Memory B cell (primary cell): ENCODE data around the gene GARRE1.
"Not testable (repeated sequence)": the region's sequence is repeated elsewhere in the genome, so short reads cannot be mapped to it uniquely, and the experiment has no call there.

Experiments
- ATAC-seq: fragments of 150-1000 bp; cut with Tn5 transposase; 2 replicates; pipeline ENCODE4 v1.10.0; 2021; ENCODE audit warnings: low read depth, mild to moderate bottlenecking, moderate library complexity
- DNase-seq, 2 donors: peaks; one replicate each; pipeline ENCODE4 v3.0.0; 2022; ENCODE audit warnings: low spot score in 2 of 2
- H3K27ac Mint-ChIP-seq: one replicate; pipeline ENCODE4 v1.8.0; 2022; ENCODE audit warnings: mild to moderate bottlenecking, moderate library complexity, mixed read lengths
- H3K27me3 Mint-ChIP-seq: one replicate; pipeline ENCODE4 v1.8.0; 2022; ENCODE audit warnings: mixed read lengths
- H3K36me3 Mint-ChIP-seq: one replicate; pipeline ENCODE4 v1.8.0; 2022; ENCODE audit warnings: mild to moderate bottlenecking, mixed read lengths
- H3K4me1 Mint-ChIP-seq: one replicate; pipeline ENCODE4 v1.8.0; 2022; ENCODE audit warnings: mixed read lengths
- H3K4me3 Mint-ChIP-seq: one replicate; pipeline ENCODE4 v1.8.0; 2022; ENCODE audit warnings: mild to moderate bottlenecking, moderate library complexity, mixed read lengths
- H3K9me3 Mint-ChIP-seq: one replicate; pipeline ENCODE4 v1.8.0; 2022; ENCODE audit warnings: mixed read lengths

Gene GARRE1, protein sequence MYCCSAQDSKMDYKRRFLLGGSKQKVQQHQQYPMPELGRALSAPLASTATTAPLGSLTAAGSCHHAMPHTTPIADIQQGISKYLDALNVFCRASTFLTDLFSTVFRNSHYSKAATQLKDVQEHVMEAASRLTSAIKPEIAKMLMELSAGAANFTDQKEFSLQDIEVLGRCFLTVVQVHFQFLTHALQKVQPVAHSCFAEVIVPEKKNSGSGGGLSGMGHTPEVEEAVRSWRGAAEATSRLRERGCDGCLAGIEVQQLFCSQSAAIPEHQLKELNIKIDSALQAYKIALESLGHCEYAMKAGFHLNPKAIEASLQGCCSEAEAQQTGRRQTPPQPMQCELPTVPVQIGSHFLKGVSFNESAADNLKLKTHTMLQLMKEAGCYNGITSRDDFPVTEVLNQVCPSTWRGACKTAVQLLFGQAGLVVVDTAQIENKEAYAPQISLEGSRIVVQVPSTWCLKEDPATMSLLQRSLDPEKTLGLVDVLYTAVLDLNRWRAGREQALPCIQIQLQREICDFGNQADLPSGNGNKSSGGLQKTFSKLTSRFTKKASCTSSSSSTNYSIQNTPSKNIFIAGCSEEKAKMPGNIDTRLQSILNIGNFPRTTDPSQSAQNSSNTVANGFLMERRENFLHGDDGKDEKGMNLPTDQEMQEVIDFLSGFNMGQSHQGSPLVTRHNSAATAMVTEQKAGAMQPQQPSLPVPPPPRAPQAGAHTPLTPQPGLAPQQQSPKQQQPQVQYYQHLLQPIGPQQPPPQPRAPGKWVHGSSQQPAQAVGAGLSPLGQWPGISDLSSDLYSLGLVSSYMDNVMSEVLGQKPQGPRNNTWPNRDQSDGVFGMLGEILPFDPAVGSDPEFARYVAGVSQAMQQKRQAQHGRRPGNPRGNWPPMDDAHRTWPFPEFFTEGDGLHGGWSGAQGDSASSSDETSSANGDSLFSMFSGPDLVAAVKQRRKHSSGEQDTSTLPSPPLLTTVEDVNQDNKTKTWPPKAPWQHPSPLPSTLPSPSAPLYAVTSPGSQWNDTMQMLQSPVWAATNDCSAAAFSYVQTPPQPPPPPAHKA (N-terminal part only)

DNA sequence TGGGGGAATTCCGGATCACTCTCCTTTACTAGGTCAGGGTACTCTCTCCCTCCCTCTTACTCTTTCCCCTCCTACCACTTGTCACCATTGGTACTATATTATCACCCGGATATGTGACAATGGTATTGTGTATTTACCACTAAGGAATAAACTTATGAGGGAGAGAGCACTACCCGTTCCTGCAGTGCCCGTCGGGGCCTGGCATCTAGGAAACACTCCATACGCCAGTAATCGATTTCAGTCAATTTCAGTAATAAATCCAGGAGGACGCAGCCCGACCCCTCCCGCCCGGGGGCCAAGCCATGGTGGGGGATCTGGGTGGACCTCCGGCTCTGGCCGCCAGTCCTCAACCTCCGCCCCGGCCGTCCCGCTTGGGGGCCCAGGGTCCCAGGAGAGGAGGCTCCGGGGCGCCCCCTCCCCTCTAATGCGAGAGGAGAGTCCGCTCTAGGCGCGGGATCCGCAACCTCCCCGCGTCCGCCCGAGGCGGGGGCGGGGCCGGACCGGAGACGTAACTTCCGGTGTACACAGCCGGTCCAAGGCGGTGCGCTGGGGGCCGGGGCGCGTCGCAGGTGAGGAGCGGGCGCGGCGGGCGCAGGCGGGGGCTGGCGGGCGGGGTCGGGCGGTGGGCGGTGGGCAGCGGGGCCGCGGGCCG lies at the start of gene GARRE1:
GARRE1 (plus strand) TSS at position 509 of the 652 bp plus-strand sequence. CDS start 45,920 bp downstream, outside the sequence.
- no peaks in the 10 kb centered on the region for H3K9me3 Mint-ChIP-seq
- peaks cover 18% of the 10 kb centered on the region for H3K4me1 Mint-ChIP-seq
- DNase-seq (peak; percentile 75 to 81), ATAC-seq (peak; percentile 93)
- peak within 1 kb of the TSS; percentile 96 for H3K4me3 Mint-ChIP-seq
- H3K27me3 Mint-ChIP-seq: no peaks in the 10 kb centered on the region
- peak within 1 kb of the TSS; percentile 94 for H3K27ac Mint-ChIP-seq
- peaks cover 1% of the 10 kb centered on the region for H3K36me3 Mint-ChIP-seq

DNA sequence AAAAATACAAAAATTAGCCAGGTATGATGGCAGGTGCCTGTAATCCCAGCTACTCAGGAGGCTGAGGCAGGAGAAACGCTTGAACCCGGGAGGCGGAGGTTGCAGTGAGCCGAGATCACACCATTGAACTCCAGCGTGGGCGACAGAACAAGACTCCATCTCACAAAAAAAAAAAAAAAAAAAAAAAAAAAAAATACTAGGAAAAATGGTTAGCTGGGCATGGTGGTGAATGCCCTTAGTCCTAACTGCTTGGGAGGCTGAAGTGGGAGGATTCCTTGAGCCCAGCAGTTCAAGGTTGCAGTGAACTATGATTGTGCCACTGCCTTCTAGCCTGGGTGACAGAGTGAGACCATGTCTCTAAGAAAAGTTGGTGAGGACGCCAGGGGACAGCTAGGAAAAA lies 49.0 kb upstream of the GARRE1 start:
- peaks cover 18% of the 10 kb centered on the region for H3K36me3 Mint-ChIP-seq
- H3K4me3 Mint-ChIP-seq, H3K4me1 Mint-ChIP-seq, ATAC-seq, DNase-seq, H3K9me3 Mint-ChIP-seq, H3K27me3 Mint-ChIP-seq, H3K27ac Mint-ChIP-seq: not testable (repeated sequence)

DNA sequence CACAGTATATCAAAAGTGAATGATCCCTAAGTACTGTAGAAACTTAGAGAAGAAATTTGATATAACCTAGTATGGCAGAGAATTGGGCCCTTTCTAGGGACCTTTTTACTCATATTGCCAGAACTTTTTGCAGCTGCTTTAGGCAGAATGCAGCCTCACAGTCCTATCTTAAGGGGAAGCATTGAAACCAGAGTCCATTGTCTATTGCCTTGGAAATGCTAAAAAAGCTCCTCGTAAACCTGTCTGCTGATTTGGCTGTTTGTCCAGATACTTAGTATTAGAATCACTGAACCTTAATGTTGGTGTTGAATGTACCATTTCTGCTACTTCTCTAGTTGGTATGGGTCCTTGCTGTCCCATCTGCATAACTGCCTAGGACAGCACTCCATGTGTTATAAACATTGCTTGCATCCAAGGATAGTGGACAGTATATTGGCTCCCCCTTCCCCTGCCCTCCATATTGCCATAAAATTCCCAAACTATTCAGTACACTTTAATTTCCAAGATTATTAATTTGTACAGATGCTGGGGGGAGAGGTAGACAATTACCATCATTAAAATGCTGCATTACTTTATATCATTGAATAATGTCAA lies 46.0 kb upstream of the GARRE1 start:
- ATAC-seq (no peak), DNase-seq (no peak)
- Mint-ChIP-seq H3K9me3 (no peaks in the 10 kb centered on the region), H3K27me3 (no peaks in the 10 kb centered on the region), H3K4me3 (no peak overlapping the region), H3K27ac (no peak overlapping the region), H3K36me3 (peaks cover 18% of the 10 kb centered on the region), H3K4me1 (peaks cover 2% of the 10 kb centered on the region)

DNA sequence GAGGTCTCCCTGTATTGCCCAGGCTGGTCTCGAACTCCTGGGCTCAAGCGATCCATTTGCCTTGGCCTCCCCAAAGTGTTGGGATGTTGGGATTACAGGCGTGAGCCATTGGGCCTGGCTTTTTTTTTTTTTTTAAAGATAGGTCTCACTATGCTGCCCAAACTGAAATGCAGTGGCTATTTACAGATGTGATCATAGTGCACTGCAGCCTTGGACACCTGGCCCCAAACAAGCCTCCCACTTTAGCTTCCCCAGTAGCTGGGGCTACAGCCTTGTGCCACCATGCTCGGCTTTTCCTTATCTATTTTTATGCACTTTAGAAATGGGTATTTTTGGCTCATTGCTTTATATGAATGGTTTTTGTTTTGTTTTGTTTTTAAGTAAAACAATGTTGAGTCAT lies 44.6 kb upstream of the GARRE1 start:
- Mint-ChIP-seq H3K9me3 (no peaks in the 10 kb centered on the region), H3K36me3 (peaks cover 16% of the 10 kb centered on the region), H3K27me3 (no peaks in the 10 kb centered on the region), H3K4me1 (no peaks in the 10 kb centered on the region), H3K27ac (no peak overlapping the region), H3K4me3 (no peak overlapping the region)
- DNase-seq (no peak), ATAC-seq (no peak)

DNA sequence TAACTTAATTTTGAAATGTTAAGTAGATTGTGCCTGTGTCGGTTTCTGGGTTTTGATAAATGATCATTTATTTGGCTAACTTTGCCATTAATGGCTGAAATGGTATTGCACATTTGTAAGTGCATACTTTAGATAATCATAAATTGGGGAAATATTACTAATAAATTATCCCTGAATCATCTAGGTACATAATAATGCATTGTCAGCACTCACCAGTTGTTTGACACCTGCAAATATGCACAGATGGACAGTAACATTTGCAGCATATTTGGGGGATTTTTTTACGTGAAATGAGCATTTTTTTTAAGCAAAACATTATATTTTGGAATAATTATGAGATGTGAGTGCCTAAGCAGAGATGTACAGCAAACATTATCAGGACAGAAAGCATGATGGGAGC lies 41.1 kb upstream of the GARRE1 start:
- Mint-ChIP-seq H3K4me3 (no peak overlapping the region), H3K36me3 (peaks cover 11% of the 10 kb centered on the region), H3K27ac (no peak overlapping the region), H3K4me1 (peaks cover 4% of the 10 kb centered on the region), H3K27me3 (no peaks in the 10 kb centered on the region), H3K9me3 (no peaks in the 10 kb centered on the region)
- DNase-seq (no peak), ATAC-seq (no peak)

DNA sequence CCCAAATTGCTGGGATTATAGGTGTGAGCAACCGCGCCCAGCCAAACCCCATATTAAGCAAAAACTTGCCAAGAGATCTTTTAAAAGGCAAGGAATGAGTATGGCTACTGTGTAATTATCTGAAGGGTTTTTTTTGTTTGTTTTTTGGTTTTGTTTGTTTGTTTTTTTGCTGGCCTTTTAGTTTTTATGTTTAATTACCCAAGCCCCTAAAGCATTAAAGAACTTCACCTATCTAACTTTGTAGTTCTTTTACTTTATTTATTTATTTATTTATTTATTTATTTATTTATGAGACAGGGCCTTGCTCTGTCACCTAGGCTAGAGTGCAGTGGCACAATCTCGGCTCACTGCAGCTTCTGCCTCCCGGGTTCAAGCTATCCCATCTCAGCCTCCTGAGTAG lies 40.3 kb upstream of the GARRE1 start:
- DNase-seq (no peak), ATAC-seq (no peak)
- Mint-ChIP-seq H3K9me3 (no peaks in the 10 kb centered on the region), H3K27me3 (no peaks in the 10 kb centered on the region), H3K4me1 (peaks cover 8% of the 10 kb centered on the region), H3K27ac (peak overlapping the region; percentile 68), H3K4me3 (no peak overlapping the region), H3K36me3 (peaks cover 14% of the 10 kb centered on the region)

DNA sequence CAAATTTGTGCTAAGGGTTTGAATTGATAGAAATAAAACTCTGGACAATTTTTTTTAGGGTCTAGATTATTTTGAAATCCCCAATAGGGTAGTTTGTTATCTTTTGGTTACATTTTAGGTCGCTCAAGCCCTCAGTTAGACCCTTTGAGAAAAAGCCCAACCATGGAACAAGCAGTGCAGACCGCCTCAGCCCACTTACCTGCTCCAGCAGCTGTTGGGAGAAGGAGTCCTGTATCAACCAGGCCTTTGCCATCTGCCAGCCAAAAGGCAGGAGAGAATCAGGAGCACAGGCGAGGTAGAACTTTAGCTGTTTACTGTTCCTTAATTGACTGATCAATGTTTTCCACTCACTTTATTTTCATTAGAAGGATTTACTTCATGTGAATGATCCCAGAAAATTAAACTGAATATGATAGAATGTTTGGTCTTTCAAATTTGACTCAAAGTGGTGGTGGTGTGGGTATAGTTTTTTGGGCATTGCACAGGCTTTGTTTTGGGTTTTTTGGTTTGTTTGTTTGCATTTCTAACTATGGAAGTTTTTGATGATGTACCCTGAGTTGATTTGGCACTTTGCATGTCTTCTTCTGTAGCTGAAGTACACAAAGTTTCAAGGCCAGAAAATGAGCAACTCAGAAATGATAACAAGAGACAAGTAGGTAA lies 39.2 kb upstream of the GARRE1 start:
- Mint-ChIP-seq H3K27me3 (no peaks in the 10 kb centered on the region), H3K9me3 (no peaks in the 10 kb centered on the region), H3K36me3 (peaks cover 17% of the 10 kb centered on the region), H3K4me3 (no peak overlapping the region), H3K4me1 (peaks cover 8% of the 10 kb centered on the region), H3K27ac (no peak overlapping the region)
- ATAC-seq: no peak
- no peak for DNase-seq

DNA sequence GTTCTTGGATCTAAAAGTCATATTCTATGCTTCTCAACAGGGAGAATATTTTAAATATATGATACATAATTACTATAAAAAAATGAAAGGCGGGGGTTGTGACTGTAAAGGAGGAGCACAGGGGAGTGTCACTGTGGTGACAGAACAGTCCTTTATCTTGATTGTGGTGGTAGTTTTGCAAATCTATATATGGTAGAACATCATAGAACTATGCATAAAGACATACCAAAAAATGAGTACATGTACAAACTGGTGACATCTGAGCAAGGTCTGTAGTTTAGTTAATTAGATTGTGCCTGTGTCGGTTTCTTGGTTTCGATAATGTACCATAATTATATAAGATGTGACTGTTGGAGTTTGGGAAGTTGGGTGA lies 38.7 kb upstream of the GARRE1 start:
- no peak for ATAC-seq
- Mint-ChIP-seq H3K27me3 (no peaks in the 10 kb centered on the region), H3K4me1 (peaks cover 11% of the 10 kb centered on the region), H3K36me3 (peaks cover 17% of the 10 kb centered on the region), H3K27ac (no peak overlapping the region), H3K4me3 (no peak overlapping the region), H3K9me3 (no peaks in the 10 kb centered on the region)
- no peak for DNase-seq

DNA sequence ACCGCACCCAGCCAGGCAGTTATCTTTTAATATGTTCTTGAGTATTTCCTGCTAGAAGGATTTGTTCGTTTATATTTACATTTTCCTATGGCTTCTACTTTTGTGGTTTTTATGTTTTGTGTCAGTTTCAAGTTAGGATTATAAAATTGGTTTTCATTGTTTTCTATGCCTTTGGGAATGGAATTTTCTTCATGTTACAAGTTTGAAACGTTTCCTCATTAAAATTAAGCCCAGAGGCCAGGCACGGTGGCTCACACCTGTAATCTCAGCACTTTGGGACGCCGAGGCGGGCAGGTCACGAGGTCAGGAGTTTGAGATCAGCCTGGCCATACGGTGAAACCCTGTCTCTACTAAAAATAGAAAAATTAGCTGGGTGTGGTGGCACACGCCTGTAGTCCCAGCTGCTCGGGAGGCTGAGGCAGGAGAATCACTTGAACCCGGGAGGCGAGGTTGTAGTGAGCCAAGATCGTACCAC lies 37.6 kb upstream of the GARRE1 start:
- H3K27ac Mint-ChIP-seq: peak overlapping the region; percentile 53
- ATAC-seq: not testable (repeated sequence)

DNA sequence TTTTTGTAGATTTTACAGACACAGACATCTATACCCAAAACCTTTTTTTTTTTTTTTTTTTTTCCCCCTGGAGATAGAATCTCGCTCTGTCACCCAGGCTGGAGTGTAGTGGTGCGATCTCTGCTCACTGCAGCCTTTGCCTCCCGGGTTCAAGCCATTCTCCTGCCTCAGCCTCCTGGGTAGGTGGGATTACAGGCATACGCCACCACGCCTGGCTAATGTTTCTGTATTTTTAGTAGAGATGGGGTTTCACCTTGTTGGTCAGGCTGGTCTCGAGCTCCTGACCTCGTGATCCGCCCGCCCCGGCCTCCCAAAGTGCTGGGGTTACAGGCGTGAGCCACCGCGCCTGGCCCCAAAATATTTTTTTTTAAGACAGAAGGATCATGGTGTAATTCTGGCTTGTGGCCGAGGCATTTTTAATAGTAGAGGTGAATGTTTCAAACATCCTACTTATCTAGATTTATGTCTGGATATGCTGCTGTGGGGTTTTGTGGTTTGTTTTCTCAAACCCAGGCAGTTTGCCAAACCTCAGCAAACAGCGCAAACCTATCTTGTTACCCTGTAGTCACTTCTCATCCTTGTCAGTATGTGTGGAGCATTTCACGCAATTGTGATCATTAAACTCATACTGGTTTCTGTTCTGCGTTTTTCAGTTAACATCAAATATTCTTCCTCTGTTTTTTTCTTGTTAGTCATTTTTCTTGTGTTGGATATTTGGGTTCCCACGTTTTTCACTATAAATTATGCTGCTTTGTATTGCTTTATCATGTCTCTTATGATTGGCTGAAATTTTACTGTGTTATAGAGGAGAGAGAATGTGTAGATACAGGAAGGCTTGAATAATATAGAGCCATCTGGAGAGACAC lies 36.2 kb upstream of the GARRE1 start:
- DNase-seq (no peak), ATAC-seq (peak; percentile 80)
- peaks cover 26% of the 10 kb centered on the region for H3K36me3 Mint-ChIP-seq
- H3K4me1 Mint-ChIP-seq: peaks cover 12% of the 10 kb centered on the region
- peak overlapping the region; percentile 15 for H3K4me3 Mint-ChIP-seq
- H3K27ac Mint-ChIP-seq: peak overlapping the region; percentile 77
- no peaks in the 10 kb centered on the region for H3K27me3 Mint-ChIP-seq
- H3K9me3 Mint-ChIP-seq: no peaks in the 10 kb centered on the region

More for the DNA sequence above, 37.6 kb upstream of the GARRE1 start:
- peaks cover 12% of the 10 kb centered on the region for H3K4me1 Mint-ChIP-seq
- DNase-seq, H3K27me3 Mint-ChIP-seq, H3K4me3 Mint-ChIP-seq, H3K9me3 Mint-ChIP-seq: not testable (repeated sequence)
- H3K36me3 Mint-ChIP-seq: peaks cover 21% of the 10 kb centered on the region

DNA sequence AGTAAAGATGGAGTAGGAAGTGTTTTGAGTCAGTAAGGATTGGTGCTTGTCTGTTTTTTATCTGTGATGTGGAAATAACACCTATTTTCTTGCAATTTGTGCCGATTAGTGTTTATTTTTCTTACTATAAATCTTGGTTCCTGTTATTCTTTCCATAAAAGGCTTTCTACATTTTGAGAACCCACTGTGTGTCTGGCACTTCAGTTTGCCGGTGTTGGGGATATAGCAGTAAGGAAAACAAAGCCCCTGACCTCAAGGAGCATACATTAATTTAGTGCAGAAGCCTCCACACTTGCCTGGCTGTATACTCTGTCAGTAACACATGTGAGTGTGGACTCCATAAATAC lies 35.6 kb upstream of the GARRE1 start:
- ATAC-seq (no peak), DNase-seq (no peak)
- H3K4me3 Mint-ChIP-seq: no peak overlapping the region
- peaks cover 30% of the 10 kb centered on the region for H3K36me3 Mint-ChIP-seq
- peaks cover 15% of the 10 kb centered on the region for H3K4me1 Mint-ChIP-seq
- H3K9me3 Mint-ChIP-seq: no peaks in the 10 kb centered on the region
- H3K27me3 Mint-ChIP-seq: no peaks in the 10 kb centered on the region
- peak overlapping the region; percentile 77 for H3K27ac Mint-ChIP-seq

DNA sequence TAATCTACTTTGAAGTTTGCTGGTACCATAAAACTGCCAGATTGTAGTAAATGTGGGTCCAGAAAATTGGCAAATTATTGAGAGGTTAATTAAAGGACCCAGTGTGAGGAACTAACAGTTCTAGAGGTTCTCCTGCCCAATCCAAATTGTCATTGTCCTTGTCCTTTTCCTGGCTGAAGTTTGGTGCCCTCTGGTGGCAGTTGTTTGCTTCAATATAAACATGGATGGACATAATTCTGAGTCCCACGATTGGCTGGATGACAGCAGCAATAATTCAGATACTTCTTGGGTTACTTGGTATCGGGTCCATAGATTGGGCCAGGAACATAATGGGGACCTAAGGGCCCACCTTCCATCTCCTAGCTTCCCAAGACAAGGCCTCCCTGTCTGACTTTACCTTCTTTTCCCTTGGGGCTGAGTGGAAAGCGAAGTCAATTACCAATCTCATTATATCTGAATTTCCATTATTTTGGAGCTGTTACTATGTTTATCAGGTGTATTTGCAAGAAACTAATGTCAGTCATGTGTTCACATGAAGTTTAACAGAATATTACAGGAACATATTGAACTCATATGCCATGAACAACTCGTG lies 33.8 kb upstream of the GARRE1 start:
- Mint-ChIP-seq H3K36me3 (peaks cover 31% of the 10 kb centered on the region), H3K27me3 (no peaks in the 10 kb centered on the region), H3K9me3 (no peaks in the 10 kb centered on the region), H3K27ac (peak overlapping the region; percentile 50), H3K4me3 (no peak overlapping the region), H3K4me1 (peaks cover 15% of the 10 kb centered on the region)
- ATAC-seq (peak; percentile 63), DNase-seq (peak; percentile 57 to 62)
